ENCODE data around the gene MYOCOS. TPM values are rescaled to one million over a fixed set of nuclear protein-coding genes. Genes with fewer than 3 reads are reported as not detected.

MYOCOS gene
- total RNA-seq, 5 donors from 2014 or later (not counting 1 experiment from before 2014, with no cell fraction given) = 0.18 to 0.33 TPM; not detected in 3

- Mint-ChIP-seq H3K36me3 (peaks cover 57% of the 10 kb centered on the region), H3K4me1 (peaks cover under 1 to 5% (median 3%) of the 10 kb centered on the region in 3 donors), H3K4me3 (no peak overlapping the region), H3K27me3 (no peaks in the 10 kb centered on the region), H3K9me3 (no peaks in the 10 kb centered on the region), H3K27ac (peak overlapping the region in 1 of 2 donors; percentile 10)
- Histone ChIP-seq H3K4me1 (ENCODE audit: control insufficient read depth in 1 of 2, extremely low read depth in 1 of 2, insufficient read depth in 2 of 2, low read length in 2 of 2) (no peaks in the 10 kb centered on the region), H3K27ac (ENCODE audit: low read length) (no peak overlapping the region), H3K4me3 (ENCODE audit: control insufficient read depth in 1 of 2, extremely low read depth in 1 of 2, low read length in 1 of 2) (no peak overlapping the region), H3K27me3 (replicated peaks in 1 of 2; ENCODE audit: control insufficient read depth in 2 of 2, extremely low read depth in 1 of 2, insufficient read depth in 2 of 2, low read length in 1 of 2) (no peaks in the 10 kb centered on the region), H3K9me3 (no peaks in the 10 kb centered on the region), H3K36me3 (ENCODE audit: control insufficient read depth in 2 of 2, extremely low read depth in 1 of 2, insufficient read depth in 1 of 2, low read length in 1 of 2) (peaks cover 13 to 93% of the 10 kb centered on the region in 2 donors)
- no peak for ATAC-seq (replicated peaks in 1 of 4)
- no peak for DNase-seq
- ChIA-PET POLR2A (no interaction called here), CTCF (no interaction called here)
- no CpG with 5 or more reads among the region's 9 CpGs for WGBS (ENCODE audit: insufficient coverage)
These were observed 36.3 kb upstream of the MYOCOS start for GRCh38 chr1:171585715-171586114.

GRCh38 chr1:171588230-171588629, 33.8 kb upstream of the MYOCOS start:
- H3K4me3 ChIP-seq (ENCODE audit: control insufficient read depth in 1 of 2, extremely low read depth in 1 of 2, low read length in 1 of 2) = no peak overlapping the region
- ATAC-seq (replicated peaks in 1 of 4) (no peak), DNase-seq (no peak)
- Mint-ChIP-seq H3K4me1 (peaks cover 0 to 1% (median 0%) of the 10 kb centered on the region in 3 donors), H3K27me3 (no peaks in the 10 kb centered on the region), H3K36me3 (peaks cover 71% of the 10 kb centered on the region), H3K27ac (no peak overlapping the region), H3K4me3 (no peak overlapping the region), H3K9me3 (no peaks in the 10 kb centered on the region)
- H3K27me3 ChIP-seq (replicated peaks in 1 of 2; ENCODE audit: control insufficient read depth in 2 of 2, extremely low read depth in 1 of 2, insufficient read depth in 2 of 2, low read length in 1 of 2) = no peaks in the 10 kb centered on the region
- 100% methylated on average over 1 of the region's 2 CpGs for WGBS (ENCODE audit: insufficient coverage)
- CTCF ChIA-PET = no interaction called here
- POLR2A ChIA-PET = no interaction called here
- peaks cover 13 to 93% of the 10 kb centered on the region in 2 donors for H3K36me3 ChIP-seq (ENCODE audit: control insufficient read depth in 2 of 2, extremely low read depth in 1 of 2, insufficient read depth in 1 of 2, low read length in 1 of 2)
- H3K9me3 ChIP-seq = no peaks in the 10 kb centered on the region
- no peak overlapping the region for H3K27ac ChIP-seq (ENCODE audit: low read length)
- no peaks in the 10 kb centered on the region for H3K4me1 ChIP-seq (ENCODE audit: control insufficient read depth in 1 of 2, extremely low read depth in 1 of 2, insufficient read depth in 2 of 2, low read length in 2 of 2)

- H3K36me3 Mint-ChIP-seq = peaks cover 67% of the 10 kb centered on the region
- H3K27ac Mint-ChIP-seq = peak overlapping the region in 1 of 2 donors; percentile 4
- Histone ChIP-seq H3K27ac (ENCODE audit: low read length) (no peak overlapping the region), H3K4me1 (ENCODE audit: control insufficient read depth in 1 of 2, extremely low read depth in 1 of 2, insufficient read depth in 2 of 2, low read length in 2 of 2) (no peaks in the 10 kb centered on the region), H3K27me3 (replicated peaks in 1 of 2; ENCODE audit: control insufficient read depth in 2 of 2, extremely low read depth in 1 of 2, insufficient read depth in 2 of 2, low read length in 1 of 2) (no peaks in the 10 kb centered on the region), H3K9me3 (no peaks in the 10 kb centered on the region), H3K4me3 (ENCODE audit: control insufficient read depth in 1 of 2, extremely low read depth in 1 of 2, low read length in 1 of 2) (no peak overlapping the region), H3K36me3 (ENCODE audit: control insufficient read depth in 2 of 2, extremely low read depth in 1 of 2, insufficient read depth in 1 of 2, low read length in 1 of 2) (peaks cover 13 to 80% of the 10 kb centered on the region in 2 donors)
- H3K4me1 Mint-ChIP-seq = peaks cover 0 to 1% (median 0%) of the 10 kb centered on the region in 3 donors
- H3K4me3 Mint-ChIP-seq = no peak overlapping the region
- ChIA-PET POLR2A (interaction anchor here in 1 of 2 donors (0.7 kb wide), 1 partner anchor 86 kb away, joined by 8 read pairs; no protein-coding TSS in a partner anchor), CTCF (no interaction called here)
- DNase-seq (no peak), ATAC-seq (replicated peaks in 1 of 4) (no peak)
- H3K9me3 Mint-ChIP-seq = no peaks in the 10 kb centered on the region
- 100% methylated on average over 1 of the region's 1 CpG for WGBS (ENCODE audit: insufficient coverage)
- no peaks in the 10 kb centered on the region for H3K27me3 Mint-ChIP-seq
These were observed 32.0 kb upstream of the MYOCOS start for GRCh38 chr1:171590022-171590421.

- POLR2A ChIA-PET = no interaction called here
- H3K4me3 Mint-ChIP-seq = no peak overlapping the region
- peak overlapping the region in 1 of 2 donors; percentile 35 for H3K27ac Mint-ChIP-seq
These were observed 26.7 kb upstream of the MYOCOS start for GRCh38 chr1:171595324-171595723.

GRCh38 chr1:171596119-171596518, 25.9 kb upstream of the MYOCOS start:
- Histone ChIP-seq H3K4me1 (ENCODE audit: control insufficient read depth in 1 of 2, extremely low read depth in 1 of 2, insufficient read depth in 2 of 2, low read length in 2 of 2) (no peaks in the 10 kb centered on the region), H3K27ac (ENCODE audit: low read length) (no peak overlapping the region), H3K27me3 (replicated peaks in 1 of 2; ENCODE audit: control insufficient read depth in 2 of 2, extremely low read depth in 1 of 2, insufficient read depth in 2 of 2, low read length in 1 of 2) (no peaks in the 10 kb centered on the region), H3K36me3 (ENCODE audit: control insufficient read depth in 2 of 2, extremely low read depth in 1 of 2, insufficient read depth in 1 of 2, low read length in 1 of 2) (peaks cover 0 to 25% of the 10 kb centered on the region in 2 donors), H3K9me3 (no peaks in the 10 kb centered on the region), H3K4me3 (ENCODE audit: control insufficient read depth in 1 of 2, extremely low read depth in 1 of 2, low read length in 1 of 2) (no peak overlapping the region)
- ATAC-seq (replicated peaks in 1 of 4) (no peak), DNase-seq (no peak)
- peaks cover 0 to 4% (median 0%) of the 10 kb centered on the region in 3 donors for H3K9me3 Mint-ChIP-seq
- peak overlapping the region; percentile 11 to 56 for H3K27ac Mint-ChIP-seq
- peaks cover 0 to 5% (median 0%) of the 10 kb centered on the region in 3 donors for H3K4me1 Mint-ChIP-seq
- no peaks in the 10 kb centered on the region for H3K27me3 Mint-ChIP-seq
- H3K36me3 Mint-ChIP-seq = peaks cover 28% of the 10 kb centered on the region
- CTCF ChIA-PET = no interaction called here
- POLR2A ChIA-PET = no interaction called here
- H3K4me3 Mint-ChIP-seq = no peak overlapping the region
- WGBS (ENCODE audit: insufficient coverage) = no CpG with 5 or more reads among the region's 1 CpG

More at GRCh38 chr1:171595324-171595723, 26.7 kb upstream of the MYOCOS start:
- Histone ChIP-seq H3K27ac (ENCODE audit: low read length) (no peak overlapping the region), H3K4me1 (ENCODE audit: control insufficient read depth in 1 of 2, extremely low read depth in 1 of 2, insufficient read depth in 2 of 2, low read length in 2 of 2) (no peaks in the 10 kb centered on the region), H3K27me3 (replicated peaks in 1 of 2; ENCODE audit: control insufficient read depth in 2 of 2, extremely low read depth in 1 of 2, insufficient read depth in 2 of 2, low read length in 1 of 2) (no peaks in the 10 kb centered on the region), H3K36me3 (ENCODE audit: control insufficient read depth in 2 of 2, extremely low read depth in 1 of 2, insufficient read depth in 1 of 2, low read length in 1 of 2) (peaks cover 0 to 33% of the 10 kb centered on the region in 2 donors), H3K9me3 (no peaks in the 10 kb centered on the region), H3K4me3 (ENCODE audit: control insufficient read depth in 1 of 2, extremely low read depth in 1 of 2, low read length in 1 of 2) (no peak overlapping the region)
- Mint-ChIP-seq H3K36me3 (peaks cover 36% of the 10 kb centered on the region), H3K4me1 (peaks cover 0 to 5% (median 0%) of the 10 kb centered on the region in 3 donors), H3K9me3 (peaks cover 0 to 4% (median 0%) of the 10 kb centered on the region in 3 donors), H3K27me3 (no peaks in the 10 kb centered on the region)
- whole genome bisulfite sequencing (ENCODE audit: insufficient coverage) = no CpG with 5 or more reads among the region's 1 CpG
- CTCF ChIA-PET = no interaction called here
- ATAC-seq (replicated peaks in 1 of 4) (no peak), DNase-seq (no peak)

DNA sequence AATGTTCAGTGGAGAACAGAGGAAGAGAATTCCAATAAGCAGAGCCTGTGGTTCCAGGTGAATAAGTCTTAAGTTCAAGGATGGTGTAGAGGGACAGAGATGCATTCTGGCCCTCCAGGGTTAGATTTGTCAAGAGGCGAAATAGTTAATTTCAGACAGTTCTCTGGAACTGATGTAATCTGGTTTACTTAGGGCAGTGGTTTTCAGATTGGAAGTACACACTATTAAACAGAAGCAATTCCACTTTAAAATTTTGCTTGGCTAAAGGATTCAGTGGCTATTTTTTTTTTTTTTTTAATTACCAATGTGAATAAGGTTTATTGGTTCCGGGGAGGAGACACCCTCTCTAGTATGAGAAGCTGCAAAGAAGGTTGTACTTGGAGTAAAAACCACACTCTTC, 25.3 kb upstream of the MYOCOS start:
- no peaks in the 10 kb centered on the region for H3K27me3 Mint-ChIP-seq
- no peaks in the 10 kb centered on the region for H3K27me3 ChIP-seq (replicated peaks in 1 of 2; ENCODE audit: control insufficient read depth in 2 of 2, extremely low read depth in 1 of 2, insufficient read depth in 2 of 2, low read length in 1 of 2)
- WGBS (ENCODE audit: insufficient coverage) = no CpG with 5 or more reads among the region's 2 CpGs
- no peak for ATAC-seq (replicated peaks in 1 of 4)
- no peak overlapping the region for H3K27ac Mint-ChIP-seq
- H3K36me3 Mint-ChIP-seq = peaks cover 22% of the 10 kb centered on the region
- no peak for DNase-seq
- H3K36me3 ChIP-seq (ENCODE audit: control insufficient read depth in 2 of 2, extremely low read depth in 1 of 2, insufficient read depth in 1 of 2, low read length in 1 of 2) = peaks cover 0 to 19% of the 10 kb centered on the region in 2 donors
- no peaks in the 10 kb centered on the region for H3K4me1 ChIP-seq (ENCODE audit: control insufficient read depth in 1 of 2, extremely low read depth in 1 of 2, insufficient read depth in 2 of 2, low read length in 2 of 2)
- H3K4me3 ChIP-seq (ENCODE audit: control insufficient read depth in 1 of 2, extremely low read depth in 1 of 2, low read length in 1 of 2) = no peak overlapping the region
- peaks cover 0 to 5% (median 0%) of the 10 kb centered on the region in 3 donors for H3K4me1 Mint-ChIP-seq
- H3K9me3 Mint-ChIP-seq = peaks cover 0 to 4% (median 0%) of the 10 kb centered on the region in 3 donors
- H3K9me3 ChIP-seq = no peaks in the 10 kb centered on the region
- no peak overlapping the region for H3K4me3 Mint-ChIP-seq
- no peak overlapping the region for H3K27ac ChIP-seq (ENCODE audit: low read length)
- ChIA-PET CTCF (no interaction called here), POLR2A (no interaction called here)
